Amniotic stem cell (primary cell): ENCODE results near the gene MORN3.
"Not testable (repeated sequence)": the region's sequence is repeated elsewhere in the genome, so short reads cannot be mapped to it uniquely, and the experiment has no call there.

Experiments used
- DNase-seq: peaks from one replicate; lab custom pipeline; 2025; lab: John Stamatoyannopoulos, UW

The MORN3 gene, protein sequence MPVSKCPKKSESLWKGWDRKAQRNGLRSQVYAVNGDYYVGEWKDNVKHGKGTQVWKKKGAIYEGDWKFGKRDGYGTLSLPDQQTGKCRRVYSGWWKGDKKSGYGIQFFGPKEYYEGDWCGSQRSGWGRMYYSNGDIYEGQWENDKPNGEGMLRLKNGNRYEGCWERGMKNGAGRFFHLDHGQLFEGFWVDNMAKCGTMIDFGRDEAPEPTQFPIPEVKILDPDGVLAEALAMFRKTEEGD

DNA sequence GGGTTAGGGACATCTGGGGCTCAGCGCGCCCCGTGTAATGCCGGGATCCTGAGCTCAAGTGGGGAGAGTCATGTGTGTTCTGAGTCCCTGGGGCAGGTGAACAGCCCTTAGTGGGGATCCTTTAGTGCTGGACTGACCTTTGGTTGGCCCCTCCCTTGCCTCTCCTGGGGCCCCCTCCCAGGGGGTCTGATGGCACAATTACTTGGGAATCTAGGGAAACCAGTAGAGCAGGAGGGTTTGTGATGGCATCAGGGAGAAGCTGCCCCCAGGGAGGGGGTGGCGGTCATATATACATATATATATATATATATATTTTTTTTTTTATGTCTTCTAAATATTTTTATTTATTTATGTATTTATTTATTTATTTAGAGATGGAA, at the start of gene MORN3:
Gene MORN3, minus strand, starts transcription at position 134 of the 380 bp plus-strand sequence. CDS start 171 bp downstream, outside the sequence.
- no peak for DNase-seq

DNA sequence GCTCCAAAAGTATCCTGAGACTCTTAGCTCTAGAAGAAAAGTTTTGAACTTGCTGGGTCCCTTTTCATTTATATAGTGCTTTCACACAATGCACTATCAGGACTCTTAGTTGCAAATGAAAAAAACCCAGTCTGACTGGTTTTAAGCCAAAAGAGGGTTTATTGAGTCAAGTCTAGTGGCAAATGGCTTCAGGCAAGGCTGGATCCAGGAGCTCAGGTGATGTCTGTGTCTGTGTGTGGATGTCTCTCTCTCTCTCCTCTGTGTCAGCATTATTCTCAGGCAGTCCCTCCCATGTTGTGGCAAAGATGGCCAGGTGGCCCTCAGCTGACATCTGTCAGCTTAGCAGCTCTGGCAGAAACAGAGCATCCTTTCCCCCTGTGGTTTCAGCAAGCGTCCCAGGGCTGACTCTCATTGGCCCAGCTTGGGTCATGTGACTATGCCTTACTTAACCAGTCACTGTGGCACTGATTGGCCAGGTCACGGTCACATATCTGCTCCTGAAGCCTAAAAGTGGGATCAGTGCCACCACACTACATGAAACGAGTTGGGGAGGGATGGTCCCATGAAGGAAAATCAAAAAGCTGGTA, 49.3 kb upstream of the MORN3 start:
- no peak for DNase-seq

DNA sequence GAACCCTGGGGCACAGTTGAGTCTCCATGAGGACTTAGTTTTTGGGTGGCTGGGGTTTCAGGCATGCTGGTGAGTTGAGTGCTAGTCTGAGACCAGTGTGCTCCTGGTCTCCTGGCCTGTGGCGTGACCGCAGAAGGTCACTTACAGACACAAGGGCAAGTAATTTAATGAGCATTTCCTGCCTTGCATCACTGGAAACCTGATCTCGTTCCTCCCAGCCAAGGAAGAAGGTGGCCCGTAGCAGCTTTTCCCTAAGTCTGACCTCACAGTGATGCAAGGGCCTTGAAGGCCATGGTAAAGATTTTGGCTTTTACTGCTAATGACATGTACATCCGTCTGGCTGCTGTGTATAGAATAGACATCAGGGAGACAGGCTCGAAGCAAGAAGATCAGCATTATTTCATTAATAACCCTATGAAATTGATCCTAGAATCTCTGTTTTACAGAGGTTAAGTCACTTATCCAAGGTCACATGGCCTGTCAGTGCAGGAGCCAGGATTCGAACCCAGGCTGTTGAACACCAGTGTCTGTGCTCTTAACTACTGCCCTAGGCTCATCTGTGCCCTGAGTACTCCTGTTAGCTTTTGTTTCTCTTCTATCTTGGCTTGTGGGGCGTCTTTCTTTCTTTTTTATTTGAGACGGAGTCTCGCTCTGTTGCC, 47.7 kb upstream of the MORN3 start:
- DNase-seq, result no peak

DNA sequence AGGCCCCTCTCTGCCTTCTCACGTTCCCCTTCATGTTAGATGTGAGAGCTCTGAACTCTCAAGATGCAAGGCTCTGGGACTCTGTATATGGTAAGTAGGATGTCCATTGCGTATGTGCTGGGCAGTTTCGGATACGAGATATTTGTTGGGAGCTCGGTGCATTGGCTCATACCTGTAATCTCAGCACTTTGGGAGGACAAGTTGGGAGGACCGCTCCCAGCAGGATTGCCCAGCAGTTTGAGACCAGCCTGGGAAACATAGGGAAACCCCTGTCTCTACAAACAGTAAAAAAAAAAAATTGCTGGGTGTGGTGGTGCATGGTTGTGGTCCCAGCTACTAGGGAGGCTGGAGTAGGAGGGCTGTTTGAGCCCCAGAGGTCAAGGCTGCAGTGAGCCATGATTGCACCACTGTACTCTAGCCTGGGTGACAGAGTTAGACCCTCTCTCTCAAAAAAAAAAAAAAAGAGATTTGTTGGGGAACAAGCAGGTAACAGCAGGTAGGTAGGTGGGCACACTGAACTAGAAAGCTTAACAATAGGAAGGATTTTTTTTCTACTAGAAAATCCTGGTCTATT, 46.5 kb upstream of the MORN3 start:
- no peak for DNase-seq

DNA sequence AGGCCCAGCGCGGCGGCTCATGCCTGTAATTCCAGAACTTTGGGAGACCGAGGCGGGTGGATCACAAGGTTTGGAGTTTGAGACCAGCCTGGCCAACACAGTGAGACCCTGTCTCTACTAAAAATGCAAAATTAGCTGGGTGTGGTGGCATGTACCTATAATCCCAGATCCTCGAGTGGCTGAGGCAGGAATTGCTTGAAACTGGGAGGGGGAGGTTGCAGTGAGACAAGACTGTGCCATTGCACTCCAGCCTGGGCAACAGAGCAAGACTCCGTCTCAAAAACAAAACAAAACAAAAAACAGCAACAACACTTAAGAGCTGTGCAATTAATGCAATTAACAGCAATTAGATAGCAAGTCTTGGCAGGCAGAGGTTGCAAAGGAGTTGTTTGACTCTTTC, 45.6 kb upstream of the MORN3 start:
- not testable (repeated sequence) for DNase-seq

DNA sequence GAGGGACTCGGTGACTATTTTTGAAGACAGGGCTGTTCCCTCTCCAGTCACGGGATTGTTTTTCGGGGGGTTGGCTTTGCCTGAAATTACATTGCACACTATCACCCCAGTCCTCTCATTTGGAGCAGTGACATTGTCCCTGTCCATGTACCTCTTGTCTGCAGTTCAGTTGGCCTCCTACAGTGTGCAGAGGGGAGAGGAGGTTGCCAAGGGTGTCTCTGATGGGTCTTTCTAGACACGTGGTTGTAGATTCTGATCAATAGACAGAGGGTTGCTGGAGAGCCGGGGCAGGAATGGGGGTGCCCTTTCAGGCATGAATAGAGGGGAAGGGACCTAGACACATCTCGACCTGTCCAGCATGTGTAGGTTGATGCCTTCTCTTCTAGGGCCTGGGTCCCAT, 44.3 kb upstream of the MORN3 start:
- no peak for DNase-seq

DNA sequence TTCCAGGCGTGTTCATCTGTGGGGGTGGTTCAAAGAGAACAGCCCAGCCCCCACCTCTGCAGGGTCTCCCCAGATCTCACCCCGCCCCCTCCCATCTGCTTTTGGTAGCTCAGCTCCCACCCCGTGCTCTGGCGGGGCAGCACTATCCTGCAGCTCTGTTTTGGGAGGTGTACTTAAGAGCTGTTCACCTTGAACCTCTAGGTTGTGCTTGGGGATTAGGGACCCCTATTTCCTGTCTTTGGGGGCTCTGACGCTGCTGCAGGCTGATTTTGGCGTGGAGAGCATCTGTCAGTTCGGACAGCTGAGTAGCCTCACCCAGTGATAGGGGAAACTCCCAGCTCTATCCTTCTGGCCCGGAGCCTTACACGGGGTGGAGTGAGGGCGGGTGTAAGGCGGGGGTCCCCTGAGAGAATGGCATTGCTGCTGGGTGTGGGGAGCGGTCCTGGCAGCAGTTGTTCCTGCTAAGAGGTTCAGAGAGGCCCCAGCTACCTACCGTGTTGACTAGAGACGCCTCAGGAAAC, 43.9 kb upstream of the MORN3 start:
- DNase-seq, result no peak

DNA sequence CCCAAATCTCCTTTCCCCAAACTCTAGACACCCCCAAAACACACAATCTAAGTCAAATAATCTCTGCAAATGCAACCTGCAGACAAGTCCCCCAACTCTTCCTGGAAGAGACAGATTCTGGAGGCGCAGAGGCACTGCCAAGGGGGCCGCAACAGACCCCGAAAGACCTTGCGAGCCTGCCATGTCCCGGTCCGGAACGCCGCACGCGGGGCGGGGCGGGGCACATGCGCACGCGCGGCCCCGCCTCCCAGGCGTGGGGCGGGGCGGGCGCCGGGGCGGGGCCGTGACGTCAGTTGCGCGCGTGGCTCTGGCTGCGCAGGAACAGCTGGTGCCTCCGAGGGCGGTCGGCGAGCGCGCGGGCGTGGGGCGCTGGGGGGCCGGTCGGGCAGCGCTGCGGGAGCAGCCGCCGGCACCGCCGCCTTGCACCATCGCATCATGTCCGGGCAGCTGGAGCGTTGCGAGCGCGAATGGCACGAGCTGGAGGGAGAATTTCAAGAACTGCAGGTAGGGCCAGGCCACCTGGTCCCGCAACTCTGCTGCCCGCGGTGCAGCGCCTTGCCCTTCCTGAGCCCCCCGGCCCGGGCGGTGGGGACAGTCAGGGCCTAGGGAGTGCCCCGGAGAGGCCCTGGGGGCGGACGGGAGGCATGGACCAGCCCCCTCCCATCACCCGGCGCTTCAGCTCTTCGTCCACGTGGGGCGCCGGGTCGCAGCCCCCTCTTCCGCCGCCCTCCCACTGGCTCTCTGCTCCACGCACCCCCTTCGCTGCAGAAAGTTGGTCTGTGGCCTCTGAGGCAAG, 43.2 kb upstream of the MORN3 start, which contains the start of gene TMEM120B:
Gene TMEM120B, plus strand, starts transcription at position 292 of the 796 bp plus-strand sequence. Its CDS starts 144 bp downstream, at position 436.
- DNase-seq, result peak; percentile 35

DNA sequence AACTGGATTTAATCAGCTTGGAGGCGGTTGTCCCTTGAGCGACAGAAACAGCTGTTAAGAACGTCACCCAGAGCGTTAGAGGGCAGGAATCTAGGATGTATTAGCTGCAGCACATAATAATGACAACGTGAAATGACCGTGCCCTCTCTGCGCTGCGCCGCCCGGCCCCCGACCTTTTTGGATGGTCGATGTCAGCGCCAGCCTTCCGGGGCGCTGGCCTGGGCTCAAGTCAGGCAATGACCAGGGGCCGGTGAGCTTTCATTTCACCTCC, 42.7 kb upstream of the MORN3 start:
- DNase-seq, result no peak

DNA sequence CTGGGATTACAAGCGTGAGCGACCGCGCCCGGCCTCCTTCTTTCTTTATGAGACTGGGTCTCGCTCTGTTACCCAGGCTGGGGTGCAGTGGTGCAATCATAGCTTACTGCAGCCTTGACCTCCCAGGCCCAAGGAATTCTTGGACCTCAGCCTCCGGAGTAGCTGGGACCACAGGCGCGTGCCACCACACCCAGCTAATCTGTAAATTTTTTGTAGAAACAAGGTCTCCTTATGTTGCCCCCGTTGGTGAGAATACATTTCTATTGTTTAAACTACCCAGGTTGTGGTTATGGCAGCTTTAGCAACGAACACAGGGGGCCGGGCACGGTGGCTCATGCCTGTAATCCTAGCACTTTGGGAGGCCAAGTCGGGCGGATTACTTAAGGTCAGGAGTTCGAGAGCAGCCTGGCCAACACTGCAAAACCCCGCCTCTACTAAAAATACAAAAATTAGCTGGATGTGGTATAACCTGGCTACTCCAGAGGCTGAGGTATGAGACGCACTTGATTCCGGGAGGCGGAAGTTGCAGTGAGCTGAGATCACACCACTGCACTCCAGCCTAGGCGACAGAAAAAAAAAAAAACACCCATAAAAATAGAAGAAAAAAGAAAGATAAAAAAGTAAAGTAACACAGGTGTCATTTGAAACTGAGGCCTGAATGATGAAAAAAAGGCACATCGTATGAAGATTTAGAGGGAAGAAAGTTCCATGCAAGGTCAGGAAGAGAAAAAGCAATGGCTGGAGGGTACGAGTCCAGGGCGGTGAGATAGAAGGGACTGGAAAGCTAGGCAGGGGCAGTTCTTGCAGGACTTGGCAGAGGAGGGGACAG, 42.1 kb upstream of the MORN3 start:
- no peak for DNase-seq

DNA sequence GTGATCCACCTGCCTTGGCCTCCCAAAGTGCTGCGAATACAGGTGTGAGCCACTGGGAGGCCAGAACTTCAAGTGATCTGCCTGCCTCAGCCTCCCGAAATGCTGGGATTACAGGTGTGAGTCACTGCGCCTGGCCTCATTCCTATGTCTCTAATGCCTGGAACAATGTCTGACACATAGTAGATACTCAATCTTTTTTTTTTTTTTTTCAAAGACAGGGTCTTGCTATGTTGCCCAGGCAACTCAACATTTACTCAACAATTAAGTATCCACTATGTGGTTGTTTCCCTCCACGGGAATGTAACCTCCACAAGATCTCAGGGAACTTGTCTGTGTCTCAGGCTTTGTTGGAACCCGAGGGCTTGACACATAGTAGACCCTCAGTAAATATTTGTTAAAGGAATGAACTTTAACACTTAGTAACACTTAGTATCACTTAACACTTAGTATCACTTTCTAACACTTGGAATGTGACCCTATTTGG, 40.1 kb upstream of the MORN3 start:
- DNase-seq, result no peak

DNA sequence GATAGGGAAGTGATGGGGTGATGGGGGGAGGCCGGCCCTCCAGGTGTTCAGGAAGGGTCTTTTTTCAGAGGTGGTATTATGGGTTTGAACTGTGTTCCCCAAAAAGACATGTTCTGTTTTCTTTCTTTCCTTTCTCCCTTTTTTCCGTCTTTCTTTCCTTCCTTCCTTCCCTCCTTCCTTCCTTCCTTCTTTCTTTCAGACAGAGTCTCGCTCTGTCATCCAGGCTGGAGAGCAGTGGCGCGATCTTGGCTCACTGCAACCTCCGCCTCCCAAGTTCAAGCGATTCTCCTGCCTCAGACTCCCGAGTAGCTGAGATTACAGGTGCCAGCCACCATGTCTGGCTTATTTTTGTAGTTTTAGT, 39.6 kb upstream of the MORN3 start:
- not testable (repeated sequence) for DNase-seq

DNA sequence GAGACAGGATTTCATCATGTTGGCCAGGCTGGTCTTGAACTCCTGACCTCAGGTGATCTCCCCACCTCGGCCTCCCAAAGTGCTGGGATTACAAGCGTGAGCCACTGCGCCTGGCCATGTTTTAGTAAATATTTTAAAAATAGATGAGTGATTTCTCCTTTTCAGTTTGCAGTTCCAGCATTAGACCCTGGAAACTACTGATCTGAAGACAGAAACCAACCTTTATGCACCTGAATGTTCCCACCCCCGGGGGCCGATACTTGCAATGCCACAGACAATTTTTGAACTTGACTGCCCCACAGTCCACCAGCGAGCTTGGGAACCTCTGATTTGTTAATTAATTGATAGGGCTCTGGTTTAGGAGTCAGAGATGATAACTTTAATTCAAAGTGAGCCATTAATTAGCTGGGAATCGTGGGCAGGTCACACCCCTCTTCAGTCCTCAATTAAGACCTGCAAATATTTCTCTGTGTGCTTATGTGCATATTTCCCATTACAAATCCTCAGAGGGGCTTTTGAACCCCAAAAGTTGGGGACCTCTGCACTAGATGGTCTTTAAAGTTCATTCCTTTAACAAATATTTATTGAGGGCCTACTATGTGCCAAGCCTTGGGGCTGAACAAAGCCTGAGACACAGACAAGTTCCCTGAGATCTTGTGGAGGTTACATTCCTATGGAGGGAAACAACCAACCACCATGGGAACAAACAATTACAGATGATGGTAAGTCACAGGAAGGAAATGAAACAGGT, 39.0 kb upstream of the MORN3 start:
- DNase-seq, result no peak

DNA sequence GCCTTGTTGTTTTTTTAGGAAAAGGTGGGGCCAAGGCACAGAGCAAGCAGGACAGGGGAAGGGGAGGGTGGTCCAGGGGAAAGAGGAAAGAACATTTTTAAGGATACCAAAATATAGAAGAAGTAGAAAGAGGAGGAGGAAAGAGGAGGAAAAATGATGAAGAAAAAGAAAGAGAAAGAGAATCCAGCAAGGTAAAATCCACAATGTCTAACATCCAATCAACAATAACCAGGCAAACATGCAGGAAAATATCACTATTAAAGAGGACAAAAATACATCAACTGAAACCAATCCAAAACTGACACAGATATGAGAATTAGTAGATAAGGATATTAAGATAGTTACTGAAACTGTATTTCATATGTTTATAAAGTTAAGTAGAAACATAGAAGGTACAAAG, 36.1 kb upstream of the MORN3 start:
- DNase-seq, result no peak

DNA sequence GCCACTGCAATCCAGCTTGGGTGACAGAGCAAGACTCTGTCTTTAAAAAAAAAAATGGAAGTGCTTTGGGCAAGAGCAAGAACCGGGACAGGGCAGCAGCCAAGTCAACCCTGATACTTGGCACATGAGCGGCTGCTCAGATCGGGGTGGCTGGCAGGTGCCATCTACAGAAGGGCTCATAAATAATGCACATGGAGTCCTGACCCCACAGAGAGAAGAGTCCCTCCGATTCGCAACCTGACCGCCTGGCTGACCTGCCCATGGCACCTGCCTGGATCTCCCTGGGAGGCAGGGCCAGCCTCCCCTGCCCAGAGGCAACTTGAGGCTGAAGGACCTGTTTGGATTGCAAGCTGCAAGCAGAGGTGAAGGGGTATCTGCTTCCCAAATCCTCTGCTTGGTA, 33.5 kb upstream of the MORN3 start:
- DNase-seq, result no peak

DNA sequence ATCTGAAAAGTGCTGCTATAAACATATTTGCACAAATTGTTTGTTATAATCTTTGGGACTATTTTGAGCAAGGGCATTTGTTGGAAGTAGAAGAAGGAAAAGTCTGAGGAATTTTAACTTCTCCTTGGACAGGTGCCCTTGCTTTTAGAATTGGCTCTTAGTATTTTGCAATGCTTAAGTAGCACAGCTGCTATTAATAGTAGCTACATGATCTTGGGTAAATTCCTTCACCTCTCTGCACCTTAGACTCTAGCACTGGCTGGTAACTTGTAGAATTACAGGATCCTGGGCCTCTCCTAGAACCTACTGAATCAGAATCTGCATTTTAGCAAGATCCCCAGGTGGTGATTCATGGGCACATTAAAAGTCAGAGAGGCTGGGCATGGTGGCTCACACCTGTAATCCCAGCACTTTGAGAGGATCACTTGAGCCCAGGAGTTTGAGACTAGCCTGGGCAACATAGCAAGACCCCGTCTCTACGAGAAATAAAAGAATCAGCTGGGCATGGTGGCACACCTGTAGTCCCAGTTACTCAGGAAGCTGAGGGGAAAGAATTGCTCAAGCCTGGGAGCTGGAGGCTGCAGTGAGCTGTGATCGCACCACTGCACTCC, 32.3 kb upstream of the MORN3 start:
- DNase-seq, result no peak

DNA sequence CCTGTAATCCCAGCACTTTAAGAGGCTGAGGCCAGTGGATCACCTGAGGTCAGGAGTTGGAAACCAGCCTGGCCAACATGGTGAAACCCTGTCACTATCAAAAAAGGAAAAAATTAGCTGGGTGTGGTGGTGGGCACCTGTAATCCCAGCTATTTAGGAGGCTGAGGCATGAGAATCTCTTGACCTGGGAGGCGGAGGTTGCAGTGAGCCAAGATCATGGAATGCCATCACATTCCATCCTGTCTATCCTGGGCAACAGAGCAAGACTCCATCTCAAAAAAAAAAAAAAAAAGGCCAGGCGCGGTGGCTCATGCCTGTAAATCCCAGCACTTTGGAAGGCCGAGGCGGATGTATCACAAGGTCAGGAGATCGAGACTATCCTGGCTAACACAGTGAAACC, 28.4 kb upstream of the MORN3 start:
- not testable (repeated sequence) for DNase-seq

DNA sequence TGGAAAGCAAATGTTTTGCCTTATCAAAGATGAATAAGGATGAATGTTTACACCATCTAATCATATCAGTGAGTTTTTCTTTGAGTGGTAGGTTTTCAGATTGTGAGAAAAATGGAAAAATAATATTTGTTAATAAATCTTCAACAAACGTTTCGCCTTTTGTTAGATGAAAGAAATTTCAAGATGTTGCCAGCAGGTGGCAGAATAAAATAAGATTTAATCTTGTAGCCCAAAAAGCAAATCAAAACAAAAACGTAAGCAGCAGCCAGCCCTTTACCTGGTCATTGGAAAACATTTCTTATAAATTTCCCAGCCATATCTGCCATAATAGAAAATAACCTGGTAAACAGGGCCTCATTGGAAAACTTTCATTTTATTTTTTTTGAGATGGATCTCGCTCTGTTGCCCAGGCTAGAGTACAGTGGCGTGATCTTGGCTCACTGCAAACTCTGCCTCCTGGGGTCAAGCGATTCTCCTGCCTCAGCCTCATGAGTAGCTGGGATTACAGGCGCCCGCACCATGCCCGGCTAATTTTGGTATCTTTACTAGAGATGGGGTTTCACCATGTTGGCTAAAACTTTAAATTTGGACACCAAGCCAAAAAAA, 27.7 kb upstream of the MORN3 start:
- DNase-seq, result peak; percentile 44

DNA sequence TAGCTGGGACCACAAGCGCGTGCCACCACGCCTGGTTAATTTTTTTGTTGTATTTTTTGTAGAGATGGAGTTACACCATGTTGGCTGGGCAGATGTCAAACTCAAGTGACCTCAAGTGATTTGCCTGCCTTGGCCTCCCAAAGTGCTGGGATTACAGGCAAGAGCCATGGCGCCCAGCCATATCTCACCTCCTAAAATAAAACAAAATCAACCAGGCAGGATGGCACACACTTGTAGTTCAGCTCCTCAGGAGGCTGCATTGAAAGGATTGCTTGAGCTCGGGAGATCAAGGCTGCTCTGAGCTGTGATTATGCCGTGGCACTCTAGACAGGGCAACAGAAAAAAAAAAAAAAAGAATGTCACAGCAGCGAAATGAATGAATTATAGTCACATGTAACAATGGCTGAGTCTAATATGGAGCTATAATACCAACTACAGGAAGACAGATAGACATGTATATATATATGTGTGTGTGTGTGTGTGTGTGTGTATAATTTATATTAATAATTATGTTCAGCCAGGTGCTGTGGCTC, 23.8 kb upstream of the MORN3 start:
- DNase-seq, result no peak
